OCI-LY1 (cell line): ENCODE data around the gene SDK2.

Source experiments
- H2AFZ ChIP-seq: fragments of 200-600 bp; sonication (generic), shearing (Covaris generic); 2 replicates; pipeline ENCODE4 v1.6.0; 2014; ENCODE audit warnings: antibody characterized with exemption, mild to moderate bottlenecking, low read length
- H3F3A ChIP-seq: fragments of 200-600 bp; sonication (generic), shearing (Covaris generic); 2 replicates; pipeline ENCODE4 v1.6.0; 2014; ENCODE audit warnings: mild to moderate bottlenecking, antibody characterized with exemption, low read length, moderate library complexity; ENCODE audit not compliant: insufficient read depth
- H3K27ac ChIP-seq: fragments of 200-600 bp; sonication (generic); 2 replicates; pipeline ENCODE4 v1.5.1; 2014; ENCODE audit warnings: low read length, mixed run types, mild to moderate bottlenecking, low read depth; ENCODE audit not compliant: poor library complexity, severe bottlenecking
- H3K27me3 ChIP-seq: fragments of 200-600 bp; sonication (generic); 2 replicates; pipeline ENCODE4 v1.6.0; 2014; ENCODE audit warnings: antibody characterized with exemption, mild to moderate bottlenecking, low read length, moderate library complexity; ENCODE audit not compliant: insufficient read depth
- H3K36me3 ChIP-seq: fragments of 200-600 bp; sonication (generic); 2 replicates; pipeline ENCODE4 v1.6.1; 2014; ENCODE audit warnings: mild to moderate bottlenecking, antibody characterized with exemption, low read length, moderate library complexity, mixed read lengths; ENCODE audit not compliant: insufficient read depth
- H3K4me1 ChIP-seq: fragments of 200-600 bp; sonication (generic); 2 replicates; pipeline ENCODE4 v1.5.1; 2014; ENCODE audit warnings: mild to moderate bottlenecking, low read length, moderate library complexity; ENCODE audit not compliant: insufficient read depth, severe bottlenecking
- H3K4me2 ChIP-seq: fragments of 200-600 bp; sonication (generic), shearing (Covaris generic); 2 replicates; pipeline ENCODE4 v1.6.1; 2014; ENCODE audit warnings: low read length
- H3K4me3 ChIP-seq: fragments of 200-600 bp; sonication (generic); 2 replicates; pipeline ENCODE4 v1.5.1; 2014; ENCODE audit warnings: low read length, low read depth, mild to moderate bottlenecking, mixed read lengths; ENCODE audit not compliant: poor library complexity, severe bottlenecking
- H3K79me2 ChIP-seq: fragments of 200-600 bp; shearing (Covaris generic); 2 replicates; pipeline ENCODE4 v1.6.1; 2016; ENCODE audit warnings: mixed run types, low read length, mixed read lengths; ENCODE audit not compliant: insufficient read depth
- H3K9ac ChIP-seq: fragments of 200-600 bp; sonication (generic), shearing (Covaris generic); 2 replicates; pipeline ENCODE4 v1.6.1; 2014; ENCODE audit warnings: mild to moderate bottlenecking, low read length, mixed read lengths
- H3K9me2 ChIP-seq: fragments of 200-600 bp; sonication (generic), shearing (Covaris generic); 2 replicates; pipeline ENCODE4 v1.6.1; 2014; ENCODE audit warnings: low read depth, mild to moderate bottlenecking, low read length, mixed read lengths
- H3K9me3 ChIP-seq: fragments of 200-600 bp; shearing (Covaris generic); 2 replicates; pipeline ENCODE4 v1.6.1; 2014; ENCODE audit warnings: low read length, mixed read lengths
- H4K20me1 ChIP-seq: fragments of 200-600 bp; sonication (generic), shearing (Covaris generic); 2 replicates; pipeline ENCODE4 v1.6.0; 2016; ENCODE audit warnings: mild to moderate bottlenecking, low read length; ENCODE audit not compliant: insufficient read depth
- CTCF ChIP-seq: fragments of 200-600 bp; sonication (generic), shearing (Covaris generic); IDR thresholded peaks from 2 replicates; pipeline ENCODE4 v1.5.1; 2017; ENCODE audit warnings: mild to moderate bottlenecking, antibody characterized with exemption, low read length, moderate library complexity, mixed read lengths
- EZH2 ChIP-seq: fragments of 200-600 bp; sonication (generic), shearing (Covaris generic); IDR thresholded peaks from 2 replicates; pipeline ENCODE4 v1.8.0; 2017; ENCODE audit warnings: borderline replicate concordance, mixed run types, mild to moderate bottlenecking, antibody characterized with exemption, low read length, moderate library complexity, mixed read lengths

Gene SDK2

GRCh38 chr17:73390851-73391250 lies 253.4 kb downstream of the SDK2 start:
- no peaks in the 10 kb centered on the region for H3K9me3 ChIP-seq
- no peaks in the 10 kb centered on the region for H3F3A ChIP-seq
- peaks cover 3% of the 10 kb centered on the region; the same call in 1 of the 2 replicates for H3K27me3 ChIP-seq
- no peak overlapping the region for H2AFZ ChIP-seq
- H3K9ac ChIP-seq, result no peak overlapping the region
- H4K20me1 ChIP-seq, result no peaks in the 10 kb centered on the region
- no peaks in the 10 kb centered on the region for H3K9me2 ChIP-seq
- no peaks in the 10 kb centered on the region for H3K36me3 ChIP-seq
- H3K27ac ChIP-seq, result no peak overlapping the region
- TF ChIP-seq EZH2 (no peak), CTCF (no peak)
- no peaks in the 10 kb centered on the region for H3K79me2 ChIP-seq
- H3K4me2 ChIP-seq, result no peak overlapping the region
- H3K4me3 ChIP-seq, result no peak overlapping the region
- no peaks in the 10 kb centered on the region for H3K4me1 ChIP-seq

- Histone ChIP-seq H3K4me2 (no peak overlapping the region), H3K9me3 (no peaks in the 10 kb centered on the region), H3K36me3 (no peaks in the 10 kb centered on the region), H3K27ac (no peak overlapping the region), H3K4me3 (no peak overlapping the region), H3K9ac (no peak overlapping the region), H3K4me1 (no peaks in the 10 kb centered on the region), H3K9me2 (no peaks in the 10 kb centered on the region), H3F3A (no peaks in the 10 kb centered on the region), H3K79me2 (no peaks in the 10 kb centered on the region), H2AFZ (no peak overlapping the region), H3K27me3 (peaks cover 3% of the 10 kb centered on the region; the same call in 1 of the 2 replicates), H4K20me1 (no peaks in the 10 kb centered on the region)
- TF ChIP-seq EZH2 (no peak), CTCF (no peak)
These were observed 254.0 kb downstream of the SDK2 start for GRCh38 chr17:73390221-73390620.

GRCh38 chr17:73389411-73389810 lies 254.8 kb downstream of the SDK2 start:
- Histone ChIP-seq H4K20me1 (no peaks in the 10 kb centered on the region), H3K9me3 (no peaks in the 10 kb centered on the region), H3K36me3 (no peaks in the 10 kb centered on the region), H3K79me2 (no peaks in the 10 kb centered on the region), H3K9ac (no peak overlapping the region), H3K27me3 (peaks cover 3% of the 10 kb centered on the region; the same call in 1 of the 2 replicates), H2AFZ (no peak overlapping the region), H3K4me3 (no peak overlapping the region), H3K4me1 (no peaks in the 10 kb centered on the region), H3K9me2 (no peaks in the 10 kb centered on the region), H3K4me2 (no peak overlapping the region), H3F3A (no peaks in the 10 kb centered on the region), H3K27ac (no peak overlapping the region)
- TF ChIP-seq EZH2 (no peak), CTCF (no peak)
